Loucy (cell line): ENCODE data around the gene SH3RF1.

Source experiments
- H2AFZ ChIP-seq: fragments of 200-600 bp; sonication (generic); 2 replicates; pipeline ENCODE4 v1.6.0; 2016; ENCODE audit warnings: antibody characterized with exemption, mild to moderate bottlenecking, low read length, moderate library complexity
- H3F3A ChIP-seq: fragments of 200-600 bp; 2 replicates; pipeline ENCODE4 v1.6.0; 2016; ENCODE audit warnings: antibody characterized with exemption, low read depth, mild to moderate bottlenecking
- H3K27me3 ChIP-seq: fragments of 200-600 bp; sonication (generic); 2 replicates; pipeline ENCODE4 v1.6.1; 2014; ENCODE audit warnings: low read length, mild to moderate bottlenecking; ENCODE audit not compliant: insufficient read depth, poor library complexity, severe bottlenecking
- H3K36me3 ChIP-seq: fragments of 200-600 bp; sonication (generic); 2 replicates; pipeline ENCODE4 v1.6.1; 2016; ENCODE audit warnings: low read length; ENCODE audit not compliant: insufficient read depth
- H3K4me1 ChIP-seq: fragments of 200-600 bp; sonication (generic); 2 replicates; pipeline ENCODE4 v1.5.1; 2014; ENCODE audit warnings: low read length, mild to moderate bottlenecking; ENCODE audit not compliant: insufficient read depth, poor library complexity, severe bottlenecking
- H3K4me2 ChIP-seq: fragments of 200-600 bp; sonication (generic); 2 replicates; pipeline ENCODE4 v1.6.0; 2014; ENCODE audit warnings: antibody characterized with exemption, low read length, low read depth, mild to moderate bottlenecking; ENCODE audit not compliant: poor library complexity, severe bottlenecking
- H3K4me3 ChIP-seq: fragments of 200-600 bp; sonication (generic); 2 replicates; pipeline ENCODE4 v1.5.1; 2014; ENCODE audit warnings: low read length, mild to moderate bottlenecking, mixed read lengths; ENCODE audit not compliant: poor library complexity, severe bottlenecking
- H3K79me2 ChIP-seq: fragments of 200-600 bp; sonication (generic); 2 replicates; pipeline ENCODE4 v1.6.1; 2014; ENCODE audit warnings: low read length; ENCODE audit not compliant: insufficient read depth
- H3K9ac ChIP-seq: fragments of 200-600 bp; sonication (generic); 2 replicates; pipeline ENCODE4 v1.6.0; 2014; ENCODE audit warnings: mild to moderate bottlenecking, low read depth, low read length, moderate library complexity; ENCODE audit not compliant: poor library complexity, severe bottlenecking
- H3K9me2 ChIP-seq: fragments of 200-600 bp; sonication (generic); replicated peaks from 2 replicates; pipeline ENCODE4 v1.6.1; 2016; ENCODE audit warnings: low read depth, low read length, mixed read lengths
- H3K9me3 ChIP-seq: fragments of 200-600 bp; sonication (generic); 2 replicates; pipeline ENCODE4 v1.6.1; 2014; ENCODE audit warnings: mild to moderate bottlenecking, antibody characterized with exemption, low read length, low read depth; ENCODE audit not compliant: insufficient read depth
- H4K20me1 ChIP-seq: fragments of 200-600 bp; sonication (generic); 2 replicates; pipeline ENCODE4 v1.6.0; 2014; ENCODE audit warnings: antibody characterized with exemption, low read length, mild to moderate bottlenecking; ENCODE audit not compliant: insufficient read depth, poor library complexity, severe bottlenecking
- EZH2phosphoT487 ChIP-seq: fragments of 200-600 bp; IDR thresholded peaks from 2 replicates; pipeline ENCODE4 v1.6.1; 2018; ENCODE audit warnings: antibody characterized with exemption, mild to moderate bottlenecking, moderate library complexity, borderline replicate concordance
- TF ChIP-seq, protein P1 (sequence below): fragments of 200-600 bp; sonication (generic); conservative IDR thresholded peaks from 2 replicates; pipeline ENCODE4 v1.5.1; 2014; ENCODE audit warnings: mild to moderate bottlenecking, antibody characterized with exemption, low read length

The SH3RF1 gene

DNA sequence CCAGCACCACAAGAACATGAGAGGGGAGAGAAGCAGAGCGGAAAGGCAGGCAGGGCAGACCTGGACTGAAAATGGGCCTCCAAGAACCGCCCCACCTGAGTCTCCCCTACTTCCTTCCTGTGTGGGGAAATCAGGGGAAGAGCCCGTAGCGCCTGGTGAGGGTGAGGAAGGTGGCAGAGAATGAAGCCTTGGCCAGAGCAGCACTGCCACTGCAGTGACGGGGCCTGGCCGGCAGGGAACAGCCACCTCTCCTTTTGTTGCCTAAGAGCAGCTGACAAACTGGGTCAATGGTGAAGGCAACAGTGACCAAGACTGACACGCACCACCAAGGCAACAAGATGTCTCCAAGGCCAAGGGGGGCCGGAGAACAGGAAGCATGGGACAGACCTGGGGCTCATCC is 202.3 kb downstream of the SH3RF1 start:
- Histone ChIP-seq H3F3A (no peaks in the 10 kb centered on the region), H3K9me2 (no peaks in the 10 kb centered on the region), H3K9me3 (no peaks in the 10 kb centered on the region), H3K4me3 (no peak overlapping the region), H2AFZ (peak overlapping the region; percentile 39; the same call in 1 of the 2 replicates), H3K4me2 (no peak overlapping the region), H3K79me2 (no peaks in the 10 kb centered on the region), H4K20me1 (no peaks in the 10 kb centered on the region), H3K36me3 (no peaks in the 10 kb centered on the region), H3K9ac (no peak overlapping the region), H3K27me3 (no peaks in the 10 kb centered on the region), H3K4me1 (no peaks in the 10 kb centered on the region)
- no peak for TF ChIP-seq EZH2phosphoT487
- TF ChIP-seq, protein P1, sequence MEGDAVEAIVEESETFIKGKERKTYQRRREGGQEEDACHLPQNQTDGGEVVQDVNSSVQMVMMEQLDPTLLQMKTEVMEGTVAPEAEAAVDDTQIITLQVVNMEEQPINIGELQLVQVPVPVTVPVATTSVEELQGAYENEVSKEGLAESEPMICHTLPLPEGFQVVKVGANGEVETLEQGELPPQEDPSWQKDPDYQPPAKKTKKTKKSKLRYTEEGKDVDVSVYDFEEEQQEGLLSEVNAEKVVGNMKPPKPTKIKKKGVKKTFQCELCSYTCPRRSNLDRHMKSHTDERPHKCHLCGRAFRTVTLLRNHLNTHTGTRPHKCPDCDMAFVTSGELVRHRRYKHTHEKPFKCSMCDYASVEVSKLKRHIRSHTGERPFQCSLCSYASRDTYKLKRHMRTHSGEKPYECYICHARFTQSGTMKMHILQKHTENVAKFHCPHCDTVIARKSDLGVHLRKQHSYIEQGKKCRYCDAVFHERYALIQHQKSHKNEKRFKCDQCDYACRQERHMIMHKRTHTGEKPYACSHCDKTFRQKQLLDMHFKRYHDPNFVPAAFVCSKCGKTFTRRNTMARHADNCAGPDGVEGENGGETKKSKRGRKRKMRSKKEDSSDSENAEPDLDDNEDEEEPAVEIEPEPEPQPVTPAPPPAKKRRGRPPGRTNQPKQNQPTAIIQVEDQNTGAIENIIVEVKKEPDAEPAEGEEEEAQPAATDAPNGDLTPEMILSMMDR, result no peak

DNA sequence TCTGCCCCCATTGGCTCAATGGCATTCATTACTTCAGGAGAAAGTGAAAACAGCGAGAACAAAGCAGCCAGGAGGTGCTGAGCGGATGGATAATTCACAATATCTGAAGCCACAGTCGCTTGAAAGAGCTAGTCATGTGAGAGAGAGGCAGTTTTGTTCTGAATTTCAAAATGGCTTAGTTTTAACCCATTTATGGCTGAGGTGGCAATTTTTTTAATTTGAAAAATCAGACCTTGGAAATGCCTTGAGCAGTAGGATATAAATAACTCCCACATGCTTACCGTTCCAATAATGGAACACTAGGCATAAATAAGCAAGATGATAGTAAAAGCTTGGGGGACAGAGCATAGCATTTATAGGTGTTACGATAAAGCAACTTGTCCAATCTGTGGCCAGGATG is 203.8 kb downstream of the SH3RF1 start:
- Histone ChIP-seq H3K27me3 (no peaks in the 10 kb centered on the region), H3K79me2 (no peaks in the 10 kb centered on the region), H3K9ac (no peak overlapping the region), H3F3A (no peaks in the 10 kb centered on the region), H3K36me3 (no peaks in the 10 kb centered on the region), H3K4me2 (no peak overlapping the region), H4K20me1 (no peaks in the 10 kb centered on the region), H3K4me3 (no peak overlapping the region), H3K9me2 (no peaks in the 10 kb centered on the region), H3K9me3 (no peaks in the 10 kb centered on the region), H2AFZ (no peak overlapping the region), H3K4me1 (no peaks in the 10 kb centered on the region)
- TF ChIP-seq, protein P1, result no peak
- no peak for TF ChIP-seq EZH2phosphoT487

DNA sequence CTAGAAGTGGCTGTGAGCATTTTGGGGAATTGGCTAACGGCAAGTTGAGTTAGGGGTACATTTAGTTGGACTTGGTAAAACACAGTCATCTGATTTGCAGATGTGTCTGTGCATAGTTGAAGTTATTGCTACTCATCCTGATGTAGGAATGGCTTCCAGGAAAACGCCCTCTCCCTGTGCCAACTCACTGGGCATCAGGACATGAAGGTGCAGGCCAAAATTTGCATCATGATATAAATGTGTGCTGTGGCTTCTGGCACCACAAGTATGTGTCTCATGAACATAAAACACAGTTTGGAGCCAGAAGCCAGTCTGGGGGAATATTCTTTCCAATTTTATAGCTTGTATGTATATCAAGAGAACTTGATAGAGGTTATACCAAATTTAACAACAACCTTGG is 206.5 kb downstream of the SH3RF1 start:
- Histone ChIP-seq H3K4me3 (no peak overlapping the region), H2AFZ (no peak overlapping the region), H3K36me3 (no peaks in the 10 kb centered on the region), H3K9me3 (no peaks in the 10 kb centered on the region), H3F3A (no peaks in the 10 kb centered on the region), H3K9me2 (no peaks in the 10 kb centered on the region), H3K27me3 (no peaks in the 10 kb centered on the region), H3K4me1 (no peaks in the 10 kb centered on the region), H3K9ac (no peak overlapping the region), H3K4me2 (no peak overlapping the region), H4K20me1 (no peaks in the 10 kb centered on the region), H3K79me2 (no peaks in the 10 kb centered on the region)
- TF ChIP-seq, protein P1, result no peak
- TF ChIP-seq EZH2phosphoT487, result no peak
